Measurements from ENCODE around the gene PPP1R13L. TPM values are rescaled to one million over a fixed set of nuclear protein-coding genes. Genes with fewer than 3 reads are reported as not detected.
A peak's percentile ranks its signal among the peaks of the same experiment; 100 is the strongest.
"Not testable (repeated sequence)": the region's sequence is repeated elsewhere in the genome, so short reads cannot be mapped to it uniquely, and the experiment has no call there.

PPP1R13L gene
- total RNA-seq, 2 donors from 2014 or later: 20.1 to 31.2 TPM

- intact Hi-C loops (cut with DNase I): no loop called here
- DNase-seq (ENCODE audit: low spot score): no peak
Observed at GRCh38 chr19:45413497-45413896, 8.6 kb upstream of the PPP1R13L start.

GRCh38 chr19:45410330-45410729, 5.5 kb upstream of the PPP1R13L start:
- DNase-seq (ENCODE audit: low spot score); intact Hi-C loops (cut with DNase I): not testable (repeated sequence)

- DNase-seq (ENCODE audit: low spot score): no peak
- intact Hi-C loops (cut with DNase I): no loop called here
Observed at GRCh38 chr19:45409557-45409920, 4.7 kb upstream of the PPP1R13L start.

- intact Hi-C loops (cut with DNase I): no loop called here
- no peak for DNase-seq (ENCODE audit: low spot score)
Observed at GRCh38 chr19:45408830-45409556, 4.1 kb upstream of the PPP1R13L start.

GRCh38 chr19:45408121-45408520, 3.3 kb upstream of the PPP1R13L start:
- intact Hi-C loops (cut with DNase I): no loop called here
- no peak for DNase-seq (ENCODE audit: low spot score)

- intact Hi-C loops (cut with DNase I): loop anchor here in 1 of 2 donors (2.0 kb wide), 1 partner anchor 15 kb away; the partner anchor contains the start of gene ERCC1
- not testable (repeated sequence) for DNase-seq (ENCODE audit: low spot score)
Observed at GRCh38 chr19:45407585-45407984, 2.7 kb upstream of the PPP1R13L start.

- intact Hi-C loops (cut with DNase I): loop anchor here in 1 of 2 donors (2.0 kb wide), 1 partner anchor 16 kb away; the partner anchor contains the start of gene ERCC1
- DNase-seq (ENCODE audit: low spot score): no peak
Observed at GRCh38 chr19:45407091-45407375, 2.2 kb upstream of the PPP1R13L start.

GRCh38 chr19:45406226-45407090, 1.6 kb upstream of the PPP1R13L start, which contains the start of gene POLR1G:
Gene POLR1G (plus strand): TSS chr19:45406644. CDS start chr19:45406697, 53 bp downstream.
- peak; percentile 92 for DNase-seq (ENCODE audit: low spot score)
- intact Hi-C loops (cut with DNase I): loop anchor here in 1 of 2 donors (2.0 kb wide), 1 partner anchor 16 kb away; the partner anchor contains the start of gene ERCC1

- peak; percentile 96 for DNase-seq (ENCODE audit: low spot score)
- intact Hi-C loops (cut with DNase I): loop anchor here in 1 of 2 donors (2.0 kb wide), 1 partner anchor 17 kb away; the partner anchor contains the start of gene ERCC1
Observed at GRCh38 chr19:45405435-45406225, 761 bp upstream of the PPP1R13L start.

- intact Hi-C loops (cut with DNase I): loop anchor here in 1 of 2 donors (5.0 kb wide), 1 partner anchor 372 kb away; no protein-coding TSS in a partner anchor
- DNase-seq (ENCODE audit: low spot score): no peak
Observed at GRCh38 chr19:45403781-45404556, 900 bp downstream of the PPP1R13L start.

- DNase-seq (ENCODE audit: low spot score): no peak
- intact Hi-C loops (cut with DNase I): loop anchor here in 1 of 2 donors (5.0 kb wide), 1 partner anchor 371 kb away; no protein-coding TSS in a partner anchor
Observed at GRCh38 chr19:45403272-45403671, 1.6 kb downstream of the PPP1R13L start.

- intact Hi-C loops (cut with DNase I): loop anchor here in 1 of 2 donors (5.0 kb wide), 1 partner anchor 370 kb away; no protein-coding TSS in a partner anchor
- no peak for DNase-seq (ENCODE audit: low spot score)
Observed at GRCh38 chr19:45402298-45403061, 2.4 kb downstream of the PPP1R13L start.

GRCh38 chr19:45401815-45402214, 3.1 kb downstream of the PPP1R13L start:
- no peak for DNase-seq (ENCODE audit: low spot score)
- intact Hi-C loops (cut with DNase I): loop anchor here in 1 of 2 donors (5.0 kb wide), 1 partner anchor 370 kb away; no protein-coding TSS in a partner anchor

- DNase-seq (ENCODE audit: low spot score): no peak
- intact Hi-C loops (cut with DNase I): loop anchor here in 1 of 2 donors (5.0 kb wide), 1 partner anchor 368 kb away; no protein-coding TSS in a partner anchor
Observed at GRCh38 chr19:45400192-45400591, 4.7 kb downstream of the PPP1R13L start.

GRCh38 chr19:45395821-45396617, 8.8 kb downstream of the PPP1R13L start:
- intact Hi-C loops (cut with DNase I): no loop called here

GRCh38 chr19:45391871-45392665, 12.8 kb downstream of the PPP1R13L start:
- intact Hi-C loops (cut with DNase I): no loop called here

More at GRCh38 chr19:45395821-45396617, 8.8 kb downstream of the PPP1R13L start:
- DNase-seq (ENCODE audit: low spot score): no peak

More at GRCh38 chr19:45391871-45392665, 12.8 kb downstream of the PPP1R13L start:
- no peak for DNase-seq (ENCODE audit: low spot score)
